Loucy (cell line): Measurements from ENCODE around the gene TYRO3.

Experiments used
- CTCF ChIP-seq: fragments of 200-600 bp; sonication (generic); conservative IDR thresholded peaks from 2 replicates; pipeline ENCODE4 v1.5.1; 2014; ENCODE audit warnings: mild to moderate bottlenecking, antibody characterized with exemption, low read length
- EZH2phosphoT487 ChIP-seq: fragments of 200-600 bp; IDR thresholded peaks from 2 replicates; pipeline ENCODE4 v1.6.1; 2018; ENCODE audit warnings: antibody characterized with exemption, mild to moderate bottlenecking, moderate library complexity, borderline replicate concordance

GRCh38 chr15:41512940-41513505, 46.0 kb upstream of the TYRO3 start:
- no peak for TF ChIP-seq CTCF
- no peak for TF ChIP-seq EZH2phosphoT487
